Epithelial cell of proximal tubule (primary cell): Measurements from ENCODE around the gene FBXO45. TPM values are rescaled to one million over a fixed set of nuclear protein-coding genes. Genes with fewer than 3 reads are reported as not detected.
"Not testable (repeated sequence)": the region's sequence is repeated elsewhere in the genome, so short reads cannot be mapped to it uniquely, and the experiment has no call there.

Experiments
- DNase-seq: peaks from one replicate; pipeline ENCODE4 v3.0.0-alpha.2; 2011; ENCODE audit warnings: low read depth
- H3K4me3 ChIP-seq: 2 replicates; pipeline ENCODE4 v1.5.1; 2011; ENCODE audit warnings: low read depth, mild to moderate bottlenecking, low read length
- CTCF ChIP-seq: conservative IDR thresholded peaks from 2 replicates; pipeline ENCODE4 v1.5.1; 2012; ENCODE audit warnings: low read depth, mild to moderate bottlenecking, low read length
- total RNA-seq: library from RNA; depleted of rRNA; stranded (reverse); fragments of >200 nt; gene quantifications from 2 replicates; pipeline ENCODE4 v1.2.3, GENCODE V29; 2015

Gene FBXO45
- total RNA-seq, 1 donor from 2014 or later = 7.8 TPM

DNA sequence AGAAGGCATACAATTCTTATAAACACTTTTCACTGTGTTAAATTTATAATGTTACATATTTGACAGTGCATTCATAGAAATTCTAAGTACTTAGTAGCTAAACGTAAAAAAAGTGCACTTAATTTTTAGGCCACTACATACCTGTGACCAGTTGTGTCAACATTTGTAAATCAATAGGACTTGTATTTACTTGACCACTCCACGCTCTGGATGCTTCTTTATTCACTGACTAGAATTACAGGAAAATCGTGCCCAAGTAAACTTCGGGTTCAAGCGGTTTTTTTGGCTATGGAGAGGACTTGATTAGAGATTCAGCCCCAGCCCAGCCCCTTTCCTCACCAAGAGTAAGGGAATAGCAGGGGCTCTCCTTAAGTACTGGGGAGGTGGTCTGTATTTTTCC is 21.9 kb upstream of the FBXO45 start:
- no peak for TF ChIP-seq CTCF
- no peak for DNase-seq
- H3K4me3 ChIP-seq = no peak overlapping the region

DNA sequence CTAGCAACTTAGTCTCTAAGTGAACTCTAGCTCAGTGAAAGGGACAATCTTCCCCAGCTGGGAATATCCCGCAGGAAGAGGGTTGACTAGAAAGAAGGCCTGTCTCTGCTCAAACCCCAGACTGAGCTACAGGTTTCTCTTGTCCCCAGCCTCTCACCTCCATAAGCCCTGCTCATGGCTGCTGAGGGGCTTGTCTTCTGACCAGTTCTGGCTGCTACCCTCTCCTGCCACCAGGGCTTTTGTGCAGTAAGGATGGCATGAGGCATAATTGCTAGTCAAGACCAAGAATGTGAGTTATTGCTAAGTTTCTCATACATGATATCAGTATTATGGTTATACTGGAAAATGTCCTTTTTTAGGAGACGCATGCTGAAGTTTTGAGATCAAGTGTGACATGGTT is 21.4 kb upstream of the FBXO45 start:
- H3K4me3 ChIP-seq = no peak overlapping the region
- no peak for TF ChIP-seq CTCF
- DNase-seq = no peak

GRCh38 chr3:196549312-196549711 is 19.1 kb upstream of the FBXO45 start:
- not testable (repeated sequence) for H3K4me3 ChIP-seq, DNase-seq

DNA sequence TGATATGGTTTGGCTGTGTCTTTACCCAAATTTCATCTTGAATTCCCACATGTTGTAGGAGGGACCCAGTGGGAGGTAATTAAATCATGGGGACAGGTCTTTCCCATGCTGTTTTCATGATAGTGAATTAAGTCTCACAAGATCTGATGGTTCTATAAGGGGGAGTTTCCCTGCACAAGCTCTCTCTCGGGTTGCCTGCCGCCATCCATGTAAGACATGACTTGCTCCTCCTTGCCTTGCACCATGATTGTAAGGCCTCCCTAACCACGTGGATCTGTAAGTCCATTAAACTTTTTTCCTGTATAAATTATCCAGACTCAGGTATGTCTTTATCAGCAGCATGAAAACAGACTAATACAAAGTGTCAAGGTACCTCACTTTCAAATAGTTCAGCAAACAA is 18.3 kb upstream of the FBXO45 start:
- not testable (repeated sequence) for H3K4me3 ChIP-seq, DNase-seq

DNA sequence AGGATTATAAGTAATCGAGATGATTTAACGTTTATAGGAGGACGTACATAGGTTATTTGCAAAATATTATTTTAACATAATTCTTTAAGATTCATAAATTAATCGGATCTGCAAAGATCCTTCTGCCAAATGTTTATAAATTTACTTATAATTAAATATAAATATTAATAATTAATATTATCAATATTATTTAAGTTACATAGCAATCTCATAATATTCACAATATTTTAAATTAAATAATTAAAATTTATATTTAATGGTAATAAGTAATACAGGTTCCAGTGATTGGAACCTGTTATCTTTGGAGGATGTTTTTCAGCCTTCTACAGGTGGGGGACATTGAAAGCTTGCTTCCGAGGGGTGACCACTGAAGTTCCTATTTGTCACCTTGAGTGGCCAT is 16.2 kb upstream of the FBXO45 start:
- no peak overlapping the region for H3K4me3 ChIP-seq
- TF ChIP-seq CTCF = no peak
- DNase-seq = no peak

DNA sequence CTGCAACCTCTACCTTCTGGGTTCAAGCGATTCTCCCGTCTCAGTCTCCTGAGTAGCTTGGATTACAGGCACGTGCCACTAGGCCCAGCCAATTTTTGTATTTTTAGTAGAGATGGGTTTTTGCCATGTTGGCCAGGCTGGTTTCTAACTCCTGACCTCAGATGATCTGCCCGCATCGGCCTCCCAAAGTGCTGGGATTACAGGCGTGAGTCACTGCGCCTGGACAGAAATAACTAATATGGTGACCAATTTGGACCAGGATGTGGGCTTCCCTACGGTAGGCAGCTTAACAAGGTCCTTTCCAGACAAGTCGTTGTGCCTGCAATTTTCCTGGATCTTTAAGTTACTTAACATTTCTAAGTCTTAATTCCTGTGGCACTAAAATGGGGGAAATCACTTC is 14.9 kb upstream of the FBXO45 start:
- no peak overlapping the region for H3K4me3 ChIP-seq
- no peak for DNase-seq
- TF ChIP-seq CTCF = no peak

- DNase-seq = no peak
- H3K4me3 ChIP-seq = no peak overlapping the region
- no peak for TF ChIP-seq CTCF
Measured at GRCh38 chr3:196554205-196554604, 14.3 kb upstream of the FBXO45 start.

GRCh38 chr3:196555295-196555694 is 13.2 kb upstream of the FBXO45 start:
- TF ChIP-seq CTCF = no peak

More at GRCh38 chr3:196555295-196555694, 13.2 kb upstream of the FBXO45 start:
- DNase-seq = no peak
- no peak overlapping the region for H3K4me3 ChIP-seq
